HEK293 (cell line): ENCODE data around the gene PITPNB.

Experiments
- ZNF121 ChIP-seq: fragments of 450-650 bp; formaldehyde crosslinking; IDR thresholded peaks from 2 replicates; pipeline ENCODE4 v1.5.1; 2016; ENCODE audit warnings: missing biosample characterization, missing genetic modification characterization
- ZNF521 ChIP-seq: fragments of 450-650 bp; formaldehyde crosslinking; IDR thresholded peaks from 2 replicates; pipeline ENCODE4 v1.5.1; 2017; ENCODE audit warnings: missing biosample characterization, mild to moderate bottlenecking, missing genetic modification characterization
- TF ChIP-seq, protein P1 (sequence below): fragments of 450-650 bp; formaldehyde crosslinking; IDR thresholded peaks from 2 replicates; pipeline ENCODE4 v1.5.1; 2016; ENCODE audit warnings: missing biosample characterization, missing genetic modification characterization
- TF ChIP-seq, protein P2 (sequence below): fragments of 450-650 bp; formaldehyde crosslinking; IDR thresholded peaks from 2 replicates; pipeline ENCODE4 v1.5.1; 2016; ENCODE audit warnings: missing biosample characterization, missing genetic modification characterization, low read depth
- TF ChIP-seq, protein P3 (sequence below): fragments of 450-650 bp; formaldehyde crosslinking; IDR thresholded peaks from 2 replicates; pipeline ENCODE4 v1.5.1; 2016; ENCODE audit warnings: missing biosample characterization, missing genetic modification characterization, borderline replicate concordance

DNA sequence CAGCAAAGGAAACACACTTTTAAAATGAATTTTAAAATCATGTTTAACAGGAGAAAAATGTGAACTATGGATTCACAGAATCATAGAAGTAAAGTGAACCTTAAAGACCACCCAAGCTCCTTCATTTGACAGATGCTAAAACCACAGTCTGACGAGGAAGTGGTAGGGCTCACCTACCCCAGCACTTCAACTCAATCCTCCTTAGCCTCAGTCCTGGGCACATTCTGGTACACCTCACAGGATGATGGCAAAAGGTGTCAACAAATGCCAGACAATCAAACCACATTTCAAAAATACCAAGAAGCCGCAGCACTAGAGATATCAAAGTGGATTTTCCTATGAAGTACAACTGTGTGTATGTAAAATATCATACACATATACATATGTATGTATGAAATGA is 43.1 kb downstream of the PITPNB start:
- TF ChIP-seq, protein P1, sequence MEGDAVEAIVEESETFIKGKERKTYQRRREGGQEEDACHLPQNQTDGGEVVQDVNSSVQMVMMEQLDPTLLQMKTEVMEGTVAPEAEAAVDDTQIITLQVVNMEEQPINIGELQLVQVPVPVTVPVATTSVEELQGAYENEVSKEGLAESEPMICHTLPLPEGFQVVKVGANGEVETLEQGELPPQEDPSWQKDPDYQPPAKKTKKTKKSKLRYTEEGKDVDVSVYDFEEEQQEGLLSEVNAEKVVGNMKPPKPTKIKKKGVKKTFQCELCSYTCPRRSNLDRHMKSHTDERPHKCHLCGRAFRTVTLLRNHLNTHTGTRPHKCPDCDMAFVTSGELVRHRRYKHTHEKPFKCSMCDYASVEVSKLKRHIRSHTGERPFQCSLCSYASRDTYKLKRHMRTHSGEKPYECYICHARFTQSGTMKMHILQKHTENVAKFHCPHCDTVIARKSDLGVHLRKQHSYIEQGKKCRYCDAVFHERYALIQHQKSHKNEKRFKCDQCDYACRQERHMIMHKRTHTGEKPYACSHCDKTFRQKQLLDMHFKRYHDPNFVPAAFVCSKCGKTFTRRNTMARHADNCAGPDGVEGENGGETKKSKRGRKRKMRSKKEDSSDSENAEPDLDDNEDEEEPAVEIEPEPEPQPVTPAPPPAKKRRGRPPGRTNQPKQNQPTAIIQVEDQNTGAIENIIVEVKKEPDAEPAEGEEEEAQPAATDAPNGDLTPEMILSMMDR (tag by site-specific recombination), result no peak
- TF ChIP-seq, protein P2, sequence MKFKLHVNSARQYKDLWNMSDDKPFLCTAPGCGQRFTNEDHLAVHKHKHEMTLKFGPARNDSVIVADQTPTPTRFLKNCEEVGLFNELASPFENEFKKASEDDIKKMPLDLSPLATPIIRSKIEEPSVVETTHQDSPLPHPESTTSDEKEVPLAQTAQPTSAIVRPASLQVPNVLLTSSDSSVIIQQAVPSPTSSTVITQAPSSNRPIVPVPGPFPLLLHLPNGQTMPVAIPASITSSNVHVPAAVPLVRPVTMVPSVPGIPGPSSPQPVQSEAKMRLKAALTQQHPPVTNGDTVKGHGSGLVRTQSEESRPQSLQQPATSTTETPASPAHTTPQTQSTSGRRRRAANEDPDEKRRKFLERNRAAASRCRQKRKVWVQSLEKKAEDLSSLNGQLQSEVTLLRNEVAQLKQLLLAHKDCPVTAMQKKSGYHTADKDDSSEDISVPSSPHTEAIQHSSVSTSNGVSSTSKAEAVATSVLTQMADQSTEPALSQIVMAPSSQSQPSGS, result no peak
- TF ChIP-seq, protein P3, sequence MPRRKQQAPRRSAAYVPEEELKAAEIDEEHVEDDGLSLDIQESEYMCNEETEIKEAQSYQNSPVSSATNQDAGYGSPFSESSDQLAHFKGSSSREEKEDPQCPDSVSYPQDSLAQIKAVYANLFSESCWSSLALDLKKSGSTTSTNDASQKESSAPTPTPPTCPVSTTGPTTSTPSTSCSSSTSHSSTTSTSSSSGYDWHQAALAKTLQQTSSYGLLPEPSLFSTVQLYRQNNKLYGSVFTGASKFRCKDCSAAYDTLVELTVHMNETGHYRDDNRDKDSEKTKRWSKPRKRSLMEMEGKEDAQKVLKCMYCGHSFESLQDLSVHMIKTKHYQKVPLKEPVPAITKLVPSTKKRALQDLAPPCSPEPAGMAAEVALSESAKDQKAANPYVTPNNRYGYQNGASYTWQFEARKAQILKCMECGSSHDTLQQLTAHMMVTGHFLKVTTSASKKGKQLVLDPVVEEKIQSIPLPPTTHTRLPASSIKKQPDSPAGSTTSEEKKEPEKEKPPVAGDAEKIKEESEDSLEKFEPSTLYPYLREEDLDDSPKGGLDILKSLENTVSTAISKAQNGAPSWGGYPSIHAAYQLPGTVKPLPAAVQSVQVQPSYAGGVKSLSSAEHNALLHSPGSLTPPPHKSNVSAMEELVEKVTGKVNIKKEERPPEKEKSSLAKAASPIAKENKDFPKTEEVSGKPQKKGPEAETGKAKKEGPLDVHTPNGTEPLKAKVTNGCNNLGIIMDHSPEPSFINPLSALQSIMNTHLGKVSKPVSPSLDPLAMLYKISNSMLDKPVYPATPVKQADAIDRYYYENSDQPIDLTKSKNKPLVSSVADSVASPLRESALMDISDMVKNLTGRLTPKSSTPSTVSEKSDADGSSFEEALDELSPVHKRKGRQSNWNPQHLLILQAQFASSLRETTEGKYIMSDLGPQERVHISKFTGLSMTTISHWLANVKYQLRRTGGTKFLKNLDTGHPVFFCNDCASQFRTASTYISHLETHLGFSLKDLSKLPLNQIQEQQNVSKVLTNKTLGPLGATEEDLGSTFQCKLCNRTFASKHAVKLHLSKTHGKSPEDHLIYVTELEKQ (tag by site-specific recombination), result no peak
- TF ChIP-seq ZNF521 (tag by site-specific recombination) (no peak), ZNF121 (tag by site-specific recombination) (no peak)
